Ascending aorta (tissue), 2 donors: ENCODE measurements around the gene KLK3. TPM values are rescaled to one million over a fixed set of nuclear protein-coding genes. Genes with fewer than 3 reads are reported as not detected.

ENCODE experiments used
- DNase-seq, 2 donors: peaks; one replicate each; pipeline ENCODE4 v3.0.0-alpha.2; 2019; ENCODE audit warnings: low spot score in 2 of 2
- H3K27ac ChIP-seq, 2 donors: fragments of 200-600 bp; sonication (generic); one replicate each; pipeline ENCODE4 v1.5.1; 2016 to 2017; ENCODE audit warnings: mild to moderate bottlenecking in 1 of 2
- H3K27me3 ChIP-seq: fragments of 200-600 bp; sonication (generic); one replicate; pipeline ENCODE4 v1.5.1; 2017
- H3K36me3 ChIP-seq, 2 donors: fragments of 200-600 bp; sonication (generic); one replicate each; pipeline ENCODE4 v1.5.1; 2016
- H3K4me1 ChIP-seq, 2 donors: fragments of 200-600 bp; sonication (generic); one replicate each; pipeline ENCODE4 v1.5.1; 2016 to 2017; ENCODE audit warnings: mild to moderate bottlenecking in 1 of 2
- H3K4me3 ChIP-seq, 2 donors: fragments of 200-600 bp; sonication (generic); one replicate each; pipeline ENCODE4 v1.5.1; 2016 to 2017; ENCODE audit warnings: mild to moderate bottlenecking in 1 of 2
- H3K9me3 ChIP-seq, 2 donors: fragments of 200-600 bp; sonication (generic); one replicate each; pipeline ENCODE4 v1.5.1; 2016
- intact Hi-C: fragments of 100-400 bp; cut with DNase I; formaldehyde crosslinking; loops from one replicate; pipeline ENCODE4 v1.15.1; 2023
- total RNA-seq: library from RNA; depleted of rRNA; stranded (reverse); fragments of >200 nt; gene quantifications from one replicate; pipeline ENCODE4 v1.1.0, GENCODE V29; 2016
- TF ChIP-seq, protein P1 (sequence below), 3 experiments: fragments of 200-600 bp in 2 of 3; fragments of 450-650 bp in 1 of 3; sonication (generic) in 2 of 3; IDR thresholded peaks; one replicate each; pipeline ENCODE4 v1.5.1; 2016 to 2019; ENCODE audit warnings: antibody characterized with exemption in 3 of 3, mild to moderate bottlenecking in 1 of 3, moderate library complexity in 1 of 3

Gene KLK3
- total RNA-seq, 1 donor from 2014 or later: not detected

DNA sequence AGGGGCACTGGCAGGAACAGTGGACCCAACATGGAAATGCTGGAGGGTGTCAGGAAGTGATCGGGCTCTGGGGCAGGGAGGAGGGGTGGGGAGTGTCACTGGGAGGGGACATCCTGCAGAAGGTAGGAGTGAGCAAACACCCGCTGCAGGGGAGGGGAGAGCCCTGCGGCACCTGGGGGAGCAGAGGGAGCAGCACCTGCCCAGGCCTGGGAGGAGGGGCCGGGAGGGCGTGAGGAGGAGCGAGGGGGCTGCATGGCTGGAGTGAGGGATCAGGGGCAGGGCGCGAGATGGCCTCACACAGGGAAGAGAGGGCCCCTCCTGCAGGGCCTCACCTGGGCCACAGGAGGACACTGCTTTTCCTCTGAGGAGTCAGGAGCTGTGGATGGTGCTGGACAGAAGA is 22.6 kb downstream of the KLK3 start:
- TF ChIP-seq, protein P1, sequence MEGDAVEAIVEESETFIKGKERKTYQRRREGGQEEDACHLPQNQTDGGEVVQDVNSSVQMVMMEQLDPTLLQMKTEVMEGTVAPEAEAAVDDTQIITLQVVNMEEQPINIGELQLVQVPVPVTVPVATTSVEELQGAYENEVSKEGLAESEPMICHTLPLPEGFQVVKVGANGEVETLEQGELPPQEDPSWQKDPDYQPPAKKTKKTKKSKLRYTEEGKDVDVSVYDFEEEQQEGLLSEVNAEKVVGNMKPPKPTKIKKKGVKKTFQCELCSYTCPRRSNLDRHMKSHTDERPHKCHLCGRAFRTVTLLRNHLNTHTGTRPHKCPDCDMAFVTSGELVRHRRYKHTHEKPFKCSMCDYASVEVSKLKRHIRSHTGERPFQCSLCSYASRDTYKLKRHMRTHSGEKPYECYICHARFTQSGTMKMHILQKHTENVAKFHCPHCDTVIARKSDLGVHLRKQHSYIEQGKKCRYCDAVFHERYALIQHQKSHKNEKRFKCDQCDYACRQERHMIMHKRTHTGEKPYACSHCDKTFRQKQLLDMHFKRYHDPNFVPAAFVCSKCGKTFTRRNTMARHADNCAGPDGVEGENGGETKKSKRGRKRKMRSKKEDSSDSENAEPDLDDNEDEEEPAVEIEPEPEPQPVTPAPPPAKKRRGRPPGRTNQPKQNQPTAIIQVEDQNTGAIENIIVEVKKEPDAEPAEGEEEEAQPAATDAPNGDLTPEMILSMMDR (IDR thresholded peaks at IDR 0.05): no peak
- no peaks in the 10 kb centered on the region for H3K9me3 ChIP-seq
- no peaks in the 10 kb centered on the region for H3K36me3 ChIP-seq
- H3K27me3 ChIP-seq: no peaks in the 10 kb centered on the region
- no peak overlapping the region for H3K4me3 ChIP-seq
- no peak overlapping the region for H3K27ac ChIP-seq
- no peak for DNase-seq
- intact Hi-C loops: no loop called here
- no peaks in the 10 kb centered on the region for H3K4me1 ChIP-seq

DNA sequence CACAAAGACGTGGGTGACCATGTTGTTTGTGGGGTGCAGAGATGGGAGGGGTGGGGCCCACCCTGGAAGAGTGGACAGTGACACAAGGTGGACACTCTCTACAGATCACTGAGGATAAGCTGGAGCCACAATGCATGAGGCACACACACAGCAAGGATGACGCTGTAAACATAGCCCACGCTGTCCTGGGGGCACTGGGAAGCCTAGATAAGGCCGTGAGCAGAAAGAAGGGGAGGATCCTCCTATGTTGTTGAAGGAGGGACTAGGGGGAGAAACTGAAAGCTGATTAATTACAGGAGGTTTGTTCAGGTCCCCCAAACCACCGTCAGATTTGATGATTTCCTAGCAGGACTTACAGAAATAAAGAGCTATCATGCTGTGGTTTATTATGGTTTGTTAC is 24.1 kb downstream of the KLK3 start:
- Histone ChIP-seq H3K4me1 (no peaks in the 10 kb centered on the region), H3K27me3 (no peaks in the 10 kb centered on the region), H3K4me3 (no peak overlapping the region), H3K27ac (no peak overlapping the region), H3K36me3 (no peaks in the 10 kb centered on the region), H3K9me3 (no peaks in the 10 kb centered on the region)
- DNase-seq: no peak
- TF ChIP-seq, protein P1 (IDR thresholded peaks at IDR 0.05): no peak
- intact Hi-C loops: no loop called here

DNA sequence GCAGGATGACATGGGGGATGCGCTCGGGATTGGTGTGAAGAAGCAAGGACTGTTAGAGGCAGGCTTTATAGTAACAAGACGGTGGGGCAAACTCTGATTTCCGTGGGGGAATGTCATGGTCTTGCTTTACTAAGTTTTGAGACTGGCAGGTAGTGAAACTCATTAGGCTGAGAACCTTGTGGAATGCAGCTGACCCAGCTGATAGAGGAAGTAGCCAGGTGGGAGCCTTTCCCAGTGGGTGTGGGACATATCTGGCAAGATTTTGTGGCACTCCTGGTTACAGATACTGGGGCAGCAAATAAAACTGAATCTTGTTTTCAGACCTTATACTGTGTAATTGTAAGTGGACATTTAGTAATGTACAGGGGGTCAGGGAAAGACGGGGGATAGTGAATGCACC is 25.5 kb downstream of the KLK3 start:
- H3K27ac ChIP-seq: no peak overlapping the region
- no peak for DNase-seq
- H3K4me1 ChIP-seq: no peaks in the 10 kb centered on the region
- H3K36me3 ChIP-seq: no peaks in the 10 kb centered on the region
- no peaks in the 10 kb centered on the region for H3K27me3 ChIP-seq
- H3K4me3 ChIP-seq: no peak overlapping the region
- no peaks in the 10 kb centered on the region for H3K9me3 ChIP-seq
- TF ChIP-seq, protein P1 (IDR thresholded peaks at IDR 0.05): no peak
- intact Hi-C loops: no loop called here

DNA sequence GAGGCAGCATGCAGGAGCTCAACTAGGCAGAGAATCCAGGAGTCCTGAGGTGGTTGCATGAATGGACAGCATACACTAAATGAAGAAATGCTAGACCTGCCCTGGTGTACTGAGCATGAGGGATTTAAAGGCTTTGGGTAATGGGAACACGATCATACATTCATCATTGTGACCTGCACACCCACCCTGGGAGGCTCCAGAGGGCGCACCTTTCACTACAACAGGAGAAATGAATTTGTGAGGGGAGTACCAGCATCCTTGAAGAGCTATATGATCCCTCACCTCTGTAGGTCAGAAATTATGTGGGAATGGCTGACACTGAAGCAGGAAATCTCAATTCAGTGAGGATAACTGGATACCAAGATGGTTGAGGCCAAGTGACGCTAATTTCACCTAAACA is 27.5 kb downstream of the KLK3 start:
- intact Hi-C loops: no loop called here
- H3K27me3 ChIP-seq: no peaks in the 10 kb centered on the region
- DNase-seq: no peak
- no peaks in the 10 kb centered on the region for H3K9me3 ChIP-seq
- no peak overlapping the region for H3K4me3 ChIP-seq
- no peaks in the 10 kb centered on the region for H3K4me1 ChIP-seq
- no peaks in the 10 kb centered on the region for H3K36me3 ChIP-seq
- H3K27ac ChIP-seq: no peak overlapping the region
- TF ChIP-seq, protein P1 (IDR thresholded peaks at IDR 0.05): no peak

DNA sequence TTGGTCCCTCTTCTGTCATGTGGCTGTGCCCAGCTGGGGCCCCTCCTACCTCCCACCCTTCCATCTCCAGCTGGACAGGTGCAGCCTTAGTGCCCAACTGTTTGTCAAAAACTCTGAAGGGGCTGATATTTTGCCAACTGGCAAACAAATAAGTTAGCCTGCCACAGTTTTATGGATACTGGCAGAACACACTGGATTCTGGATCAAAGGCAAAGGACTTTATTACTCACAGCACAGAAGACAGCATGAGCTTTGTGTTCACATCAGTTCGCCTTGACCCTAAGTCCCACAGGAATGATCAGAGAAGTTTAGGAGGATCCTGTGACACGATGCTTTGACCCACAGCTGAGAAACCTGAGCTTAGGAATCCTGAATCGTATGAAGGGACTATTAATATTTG is 34.9 kb downstream of the KLK3 start:
- H3K9me3 ChIP-seq: no peaks in the 10 kb centered on the region
- no peaks in the 10 kb centered on the region for H3K27me3 ChIP-seq
- intact Hi-C loops: no loop called here
- H3K27ac ChIP-seq: no peak overlapping the region
- TF ChIP-seq, protein P1 (IDR thresholded peaks at IDR 0.05): no peak
- no peak for DNase-seq
- no peaks in the 10 kb centered on the region for H3K4me1 ChIP-seq
- no peaks in the 10 kb centered on the region for H3K36me3 ChIP-seq
- no peak overlapping the region for H3K4me3 ChIP-seq
